GM19395 (cell line): ENCODE measurements around the gene AHNAK2.
"Not testable (repeated sequence)": the region's sequence is repeated elsewhere in the genome, so short reads cannot be mapped to it uniquely, and the experiment has no call there.

ENCODE experiments used
- ATAC-seq: cut with Tn5 transposase; IDR thresholded peaks from one replicate; pipeline ENCODE4 v1.9.1; 2021; ENCODE audit warnings: mild to moderate bottlenecking, moderate library complexity; ENCODE audit not compliant: unreplicated experiment

The AHNAK2 gene

DNA sequence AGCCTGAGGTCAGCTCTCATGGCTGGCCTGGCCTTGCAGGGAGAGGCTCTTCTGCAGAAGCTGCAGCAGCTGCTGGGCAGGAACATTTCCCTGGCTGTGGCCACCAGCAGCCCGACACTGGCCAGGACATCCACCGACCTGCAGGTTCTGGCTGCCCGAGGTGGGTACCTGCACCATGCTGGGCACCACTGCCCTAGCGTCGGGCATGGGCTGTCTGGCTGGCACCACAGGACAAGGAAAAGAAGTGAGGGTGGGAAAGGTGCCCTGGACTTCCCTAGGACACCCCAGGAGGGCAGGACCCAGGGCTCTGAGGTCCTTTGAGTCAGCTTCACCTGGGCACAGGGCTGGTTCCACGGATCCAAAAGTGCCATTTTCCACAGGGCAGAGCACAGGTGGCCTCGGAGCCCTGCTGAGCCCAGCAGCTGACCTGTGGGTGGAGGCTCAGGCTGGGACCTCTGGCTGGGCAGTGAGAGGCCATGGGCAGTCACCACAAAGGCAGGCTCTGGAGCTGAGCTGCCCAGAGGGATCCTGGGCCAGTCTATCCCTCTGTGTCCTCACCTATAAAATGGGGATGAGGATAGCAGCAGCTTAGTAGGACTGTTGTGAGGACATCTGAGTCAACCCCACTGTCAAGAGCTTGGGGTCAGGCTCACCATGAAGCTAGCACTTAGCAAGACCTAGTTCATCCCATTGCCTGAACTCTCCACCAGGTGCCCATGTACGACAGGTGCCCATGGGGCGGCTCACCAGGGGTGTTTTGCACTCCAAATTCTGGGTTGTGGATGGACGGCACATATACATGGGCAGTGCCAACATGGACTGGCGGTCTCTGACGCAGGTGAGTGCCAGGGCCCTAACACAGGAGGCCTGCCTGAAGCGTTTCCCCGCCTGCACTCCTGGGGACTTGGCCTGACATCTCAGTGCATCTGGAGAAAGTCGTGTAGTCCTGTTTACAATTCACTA is 48.6 kb downstream of the AHNAK2 start:
- ATAC-seq, result no peak

DNA sequence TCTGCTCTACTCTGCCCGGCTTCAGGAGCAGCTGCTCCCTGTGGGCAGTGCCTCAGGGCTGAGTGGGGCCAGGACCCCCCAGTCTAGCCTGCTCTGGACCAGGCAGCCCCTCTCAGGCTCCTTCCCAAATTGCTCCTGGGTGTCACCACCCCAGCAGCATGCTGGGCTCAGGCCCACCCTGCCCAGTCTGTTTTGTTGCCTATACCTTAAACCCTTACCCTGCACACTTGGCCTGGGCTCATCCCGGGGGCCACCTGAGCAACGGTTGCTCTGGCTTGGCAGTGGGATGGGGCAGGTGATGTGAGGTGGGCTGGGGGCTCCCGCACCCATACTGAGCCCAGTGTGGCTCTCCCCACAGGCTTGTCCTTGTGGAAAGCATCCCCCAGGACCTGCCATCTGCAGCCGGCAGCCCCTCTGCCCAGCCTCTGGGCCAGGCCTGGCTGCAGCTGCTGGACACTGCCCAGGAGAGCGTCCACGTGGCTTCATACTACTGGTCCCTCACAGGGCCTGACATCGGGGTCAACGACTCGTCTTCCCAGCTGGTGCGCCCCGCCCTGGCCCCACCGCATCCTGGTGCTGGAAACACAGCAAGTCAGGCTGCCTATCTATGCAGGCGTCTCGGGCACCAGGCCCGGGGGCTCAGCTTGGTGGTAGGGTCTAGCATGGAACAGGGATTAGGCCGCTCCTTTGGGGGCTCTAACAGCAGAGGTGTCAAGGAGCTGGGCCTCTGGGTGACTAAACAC is 49.6 kb downstream of the AHNAK2 start:
- no peak for ATAC-seq

DNA sequence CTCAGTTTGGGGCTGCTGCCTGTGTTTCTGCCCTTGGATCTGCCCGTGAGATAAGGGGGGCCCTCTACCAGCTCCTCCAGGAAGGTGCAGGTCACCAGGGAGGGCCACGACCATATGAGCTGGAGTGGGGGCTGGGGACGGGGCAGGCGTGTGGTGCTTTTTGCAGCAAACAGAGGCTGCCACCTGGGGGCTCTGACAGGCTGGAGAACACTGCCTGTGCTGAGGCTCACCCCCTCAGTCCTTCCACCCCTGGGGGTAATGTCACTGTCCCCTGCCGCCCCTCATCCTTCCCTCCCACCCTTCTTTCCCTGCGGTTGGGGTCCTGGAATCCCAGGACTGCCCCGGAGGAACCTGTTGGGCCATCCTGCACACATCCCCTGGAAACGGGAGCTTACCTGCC is 50.3 kb downstream of the AHNAK2 start:
- ATAC-seq, result no peak

DNA sequence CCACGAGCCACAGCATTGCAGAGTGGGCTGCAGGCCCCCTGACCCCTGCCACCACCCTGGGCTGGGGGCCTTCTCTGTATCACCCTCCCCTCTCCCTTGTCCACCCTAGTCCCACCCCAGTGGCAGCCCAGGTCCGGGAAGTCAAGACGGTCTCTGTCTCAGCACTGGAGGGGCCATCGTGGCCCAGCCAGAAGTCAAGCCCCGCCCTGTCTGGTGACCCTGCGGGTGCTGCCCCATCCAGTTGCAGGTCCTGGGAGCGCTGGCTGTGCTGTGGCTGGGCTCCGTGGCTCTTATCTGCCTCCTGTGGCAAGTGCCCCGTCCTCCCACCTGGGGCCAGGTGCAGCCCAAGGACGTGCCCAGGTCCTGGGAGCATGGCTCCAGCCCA is 50.8 kb downstream of the AHNAK2 start:
- ATAC-seq, result no peak

DNA sequence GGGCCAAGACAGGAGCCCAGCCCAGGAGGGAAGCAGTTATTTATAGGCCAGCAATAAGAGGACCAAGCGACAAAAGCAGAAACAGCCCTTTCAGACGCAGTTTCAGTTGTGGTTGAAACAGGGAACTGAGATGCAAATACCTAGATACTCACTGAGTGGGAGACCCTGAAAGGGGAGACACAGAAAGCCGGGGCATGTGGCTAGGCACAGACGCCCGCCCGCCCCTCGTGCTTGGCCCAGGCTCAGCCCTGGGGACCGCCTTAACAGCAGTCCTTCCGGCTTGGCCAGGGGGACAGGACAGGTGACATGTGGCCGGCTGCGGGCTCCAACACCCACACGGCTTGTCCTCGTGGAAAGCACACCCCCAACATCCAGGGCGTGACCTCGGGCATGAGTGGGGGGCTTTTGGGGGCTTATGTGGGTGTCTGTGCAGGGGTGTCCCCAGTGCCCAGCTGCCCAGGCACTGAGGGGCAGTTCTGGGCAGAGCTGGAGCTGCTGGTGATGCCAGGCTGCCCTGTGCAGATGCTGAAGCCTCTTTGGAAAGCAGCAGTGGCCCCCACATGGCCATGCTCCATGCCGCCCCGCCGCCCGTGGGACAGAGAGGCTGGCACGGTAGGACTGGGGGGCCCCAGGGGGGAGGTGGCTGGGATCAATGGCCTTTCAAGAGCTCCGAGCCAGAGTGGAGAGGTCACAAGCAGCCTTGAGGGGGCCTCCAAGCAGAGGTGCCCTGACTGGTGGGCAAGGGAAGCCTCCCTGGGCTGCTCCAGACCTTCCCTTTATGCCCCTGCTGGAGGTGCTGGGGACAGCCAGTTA is 51.3 kb downstream of the AHNAK2 start:
- peak; percentile 87 for ATAC-seq

DNA sequence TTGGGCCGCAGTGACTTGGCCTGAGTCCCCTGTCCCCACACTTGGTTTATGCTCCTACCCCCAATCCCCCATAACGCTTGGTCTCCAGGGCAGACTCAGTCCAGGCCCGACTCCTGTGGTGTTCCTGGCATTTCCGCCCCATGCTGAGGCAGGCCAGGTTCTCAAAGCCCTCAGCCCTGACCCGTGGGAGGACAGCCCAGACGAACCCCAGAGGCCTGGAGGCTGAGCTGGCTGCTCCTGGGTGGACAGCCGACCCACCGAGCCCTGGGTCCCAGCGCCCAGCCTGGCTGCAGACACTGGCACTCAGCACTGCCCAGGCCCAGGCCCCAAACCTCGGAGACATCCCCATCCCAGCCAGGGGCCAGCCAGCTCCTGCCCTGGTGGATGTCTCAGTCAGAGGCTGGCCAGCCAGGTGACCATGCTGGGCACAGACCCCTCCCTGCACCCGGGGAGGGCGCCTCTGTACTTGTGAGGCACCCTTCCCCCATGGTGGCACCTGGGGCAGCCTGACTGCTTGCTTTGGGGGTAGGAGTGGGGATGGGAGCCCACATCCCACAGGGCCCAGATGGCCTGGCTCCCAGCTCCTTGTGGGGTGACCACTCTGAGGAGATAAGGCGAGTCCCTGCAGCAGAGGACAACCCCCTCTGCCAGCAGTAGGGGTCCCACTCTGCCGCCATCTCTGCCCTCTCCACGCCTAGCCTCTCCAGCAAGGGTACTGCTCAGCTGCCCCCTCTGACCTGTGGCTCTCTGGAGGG is 52.1 kb downstream of the AHNAK2 start:
- no peak for ATAC-seq

DNA sequence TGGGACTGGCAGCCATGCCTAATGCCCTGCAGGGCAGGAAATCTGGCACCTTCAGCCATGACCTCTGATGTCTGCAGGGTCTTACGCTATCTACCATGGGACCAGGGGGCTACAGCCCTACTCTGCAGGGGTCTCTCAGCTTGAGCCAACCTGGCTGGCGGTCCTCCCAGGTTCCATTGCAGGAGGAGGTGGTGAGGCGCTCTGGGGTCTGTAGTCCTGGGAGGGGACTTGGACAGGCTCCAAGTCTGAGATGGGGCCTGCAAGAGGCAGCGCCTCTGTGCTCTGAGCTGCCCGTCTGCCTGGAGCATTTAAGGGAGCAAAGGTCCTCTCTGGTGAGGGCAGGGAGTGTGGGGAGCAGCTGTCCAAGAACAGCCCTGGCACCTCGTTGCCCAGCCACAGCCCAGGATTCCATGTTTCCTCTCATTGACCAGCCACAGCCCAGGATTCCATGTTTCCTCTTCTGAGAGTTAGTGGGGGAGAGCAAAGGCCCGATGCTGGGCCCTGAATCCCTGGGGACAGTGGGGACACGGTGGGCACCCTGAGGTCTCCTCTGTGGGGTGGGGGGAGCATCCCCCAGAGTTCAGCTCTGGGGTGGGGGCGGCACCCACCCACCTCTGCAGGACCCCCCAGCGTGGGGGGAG is 52.8 kb downstream of the AHNAK2 start:
- no peak for ATAC-seq

DNA sequence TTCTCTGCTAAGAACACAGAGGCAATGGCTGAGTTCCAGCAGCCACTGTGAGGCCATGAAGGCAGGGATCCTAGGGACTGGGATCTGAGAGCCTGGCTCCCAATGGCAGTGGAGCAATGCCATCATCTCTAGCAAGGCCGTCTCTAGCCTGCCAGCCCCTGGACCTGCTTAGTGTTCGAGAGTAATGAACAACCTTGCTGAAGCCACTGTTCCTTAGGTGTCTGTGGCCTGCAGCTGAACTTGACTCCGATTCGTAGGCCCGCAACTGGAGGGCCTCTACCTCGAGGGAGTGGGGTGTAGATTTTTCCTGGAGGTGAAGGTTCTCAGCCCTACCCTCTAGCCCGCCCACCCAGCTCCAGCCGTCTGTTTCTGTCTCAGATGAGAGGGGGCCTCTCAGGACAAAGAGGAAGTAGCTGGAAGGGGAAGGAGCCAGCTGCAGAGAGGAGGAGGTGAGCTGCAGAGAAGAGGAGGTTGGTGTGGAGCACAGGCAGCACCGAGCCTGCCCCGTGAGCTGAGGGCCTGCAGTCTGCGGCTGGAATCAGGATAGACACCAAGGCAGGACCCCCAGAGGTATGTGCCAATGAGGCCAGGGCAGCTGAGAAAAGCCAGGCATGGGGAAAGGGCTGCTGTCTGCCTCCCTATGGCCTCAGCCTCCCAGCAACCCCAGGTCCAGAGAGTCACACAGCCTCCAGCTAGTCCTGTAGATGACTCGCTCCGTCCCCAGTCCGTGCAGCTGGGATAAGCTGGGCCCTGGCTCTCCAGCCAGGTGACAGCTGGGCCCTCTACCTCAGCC is 53.6 kb downstream of the AHNAK2 start, which contains the start of gene PLD4:
TSS of gene PLD4 (plus strand) at position 459 of the 793 bp plus-strand sequence. CDS start 2,262 bp downstream, outside the sequence.
- no peak for ATAC-seq

DNA sequence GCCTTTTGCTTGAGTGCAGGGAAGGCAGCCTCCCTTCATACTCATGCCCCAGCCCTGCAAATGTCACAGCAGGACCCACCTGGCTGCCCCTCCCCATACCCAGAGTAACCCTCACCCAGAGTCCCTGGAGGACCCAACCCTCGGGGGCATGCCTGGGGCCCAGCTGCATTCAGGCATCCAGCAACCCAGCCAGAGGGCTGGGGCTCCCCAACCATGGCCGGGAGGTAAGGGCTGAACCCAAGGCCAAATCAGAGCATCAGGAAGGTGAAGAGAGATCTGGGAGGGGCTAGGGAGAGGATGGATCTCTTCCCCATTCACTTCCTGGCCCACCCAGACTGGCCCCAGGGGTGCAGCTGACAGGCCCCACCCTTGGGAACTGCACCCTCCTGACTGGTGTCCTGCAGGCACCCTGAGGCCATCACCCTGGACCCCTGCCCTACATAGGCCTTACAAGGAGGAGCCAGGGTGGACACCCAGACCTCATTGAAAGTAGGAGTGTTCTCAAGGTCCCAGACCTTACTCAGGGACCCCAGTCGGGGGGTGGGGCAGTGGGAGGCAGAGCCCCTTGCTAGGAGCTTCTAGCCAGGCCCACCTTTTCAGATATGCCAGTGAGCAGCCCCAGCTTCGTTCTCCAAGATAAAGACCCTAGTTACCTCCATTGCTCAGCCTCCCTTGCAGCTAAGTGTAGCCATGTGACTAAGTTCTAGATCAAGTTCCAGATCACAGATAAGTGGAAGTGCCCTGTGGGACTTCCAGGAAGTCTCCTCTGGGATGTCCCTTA is 54.3 kb downstream of the AHNAK2 start:
- ATAC-seq, result no peak

DNA sequence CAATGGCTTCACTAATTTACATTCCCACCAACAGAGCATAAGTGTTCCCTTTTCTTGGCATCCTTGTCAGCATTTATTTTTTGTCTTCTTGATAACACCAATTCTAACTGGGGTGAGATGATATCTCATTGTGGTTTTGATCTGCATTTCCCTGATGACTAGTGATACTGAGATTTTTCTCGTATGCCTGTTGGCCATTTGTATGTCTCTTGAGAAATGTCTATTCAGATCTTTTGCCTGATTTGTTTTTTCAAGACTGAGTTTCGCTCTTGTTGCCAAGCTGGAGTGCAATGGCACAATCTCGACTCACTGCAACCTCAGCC is 58.2 kb downstream of the AHNAK2 start:
- ATAC-seq, result no peak

DNA sequence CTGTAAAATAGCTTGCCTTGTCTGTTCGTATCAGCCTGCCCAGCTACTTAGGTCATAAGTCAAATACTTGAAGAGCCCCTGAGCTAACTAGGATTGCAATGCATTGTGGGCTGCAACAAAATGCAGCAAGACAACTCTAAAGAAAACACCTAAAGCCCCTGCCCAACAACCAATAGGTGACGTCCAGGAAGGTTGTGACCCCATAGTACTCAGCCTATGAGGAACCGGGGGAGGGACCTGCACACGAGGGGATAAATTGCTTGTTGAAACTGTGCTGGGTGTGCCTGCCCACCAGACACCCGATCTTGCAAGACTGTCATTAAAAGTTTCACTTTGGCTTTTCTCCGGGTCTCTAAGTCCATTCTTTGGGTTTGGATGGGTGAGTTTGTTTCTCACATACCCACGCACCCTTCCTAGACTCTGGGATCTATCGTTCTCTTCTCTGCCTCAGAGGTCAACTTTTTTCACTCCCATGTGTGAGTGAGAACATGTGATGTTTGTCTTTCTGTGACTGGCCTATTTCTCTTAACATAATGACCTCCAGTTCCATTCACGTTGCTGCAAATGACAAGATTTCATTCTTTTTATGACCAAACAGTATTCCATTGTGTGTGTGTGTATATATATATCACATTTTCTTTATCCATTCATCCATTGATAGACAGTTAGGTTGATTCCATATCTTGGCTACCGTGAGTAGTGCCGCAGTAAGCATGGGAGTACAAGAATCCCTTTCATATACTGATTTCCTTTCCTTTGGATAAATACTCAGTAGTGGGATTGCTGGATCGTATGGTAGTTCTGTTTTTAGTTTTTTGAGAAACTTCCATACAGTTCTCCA is 58.8 kb downstream of the AHNAK2 start:
- not testable (repeated sequence) for ATAC-seq

DNA sequence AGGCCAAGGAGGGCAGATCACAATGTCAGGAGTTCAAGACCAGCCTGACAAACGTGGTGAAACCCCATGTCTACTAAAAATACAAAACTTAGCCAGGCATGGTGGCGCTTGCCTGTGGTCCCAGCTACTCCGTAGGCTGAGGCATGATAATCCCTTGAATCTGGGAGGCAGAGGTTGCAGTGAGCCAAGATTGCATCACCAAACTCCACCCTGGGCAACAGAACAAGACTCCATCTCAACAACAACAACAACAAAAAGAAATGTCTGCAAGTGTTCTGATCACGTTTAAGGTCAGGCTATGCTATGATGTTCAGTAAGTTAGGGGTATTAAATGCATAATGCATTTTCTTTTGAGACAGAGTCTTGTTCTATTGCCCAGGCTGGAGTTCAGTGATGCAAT is 60.2 kb downstream of the AHNAK2 start:
- ATAC-seq, result no peak

DNA sequence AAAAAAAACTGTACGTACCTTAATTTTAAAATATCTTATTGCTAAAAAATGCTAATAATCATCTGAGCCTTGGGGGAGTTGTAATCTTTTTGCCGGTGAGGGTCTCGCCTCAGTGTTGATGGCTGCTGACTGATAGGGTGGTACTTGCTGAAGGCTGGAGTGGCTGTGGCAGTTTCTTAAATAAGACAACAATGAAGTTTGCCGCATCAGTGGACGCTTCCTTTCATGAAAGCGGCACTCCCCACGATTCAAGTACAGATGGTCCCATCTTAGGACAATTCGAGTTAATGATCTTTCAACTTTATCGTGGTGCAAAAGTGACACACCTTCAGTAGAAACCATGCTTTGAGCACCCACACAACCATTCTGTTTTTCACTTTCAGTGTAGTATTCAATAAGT is 61.1 kb downstream of the AHNAK2 start:
- ATAC-seq, result no peak

DNA sequence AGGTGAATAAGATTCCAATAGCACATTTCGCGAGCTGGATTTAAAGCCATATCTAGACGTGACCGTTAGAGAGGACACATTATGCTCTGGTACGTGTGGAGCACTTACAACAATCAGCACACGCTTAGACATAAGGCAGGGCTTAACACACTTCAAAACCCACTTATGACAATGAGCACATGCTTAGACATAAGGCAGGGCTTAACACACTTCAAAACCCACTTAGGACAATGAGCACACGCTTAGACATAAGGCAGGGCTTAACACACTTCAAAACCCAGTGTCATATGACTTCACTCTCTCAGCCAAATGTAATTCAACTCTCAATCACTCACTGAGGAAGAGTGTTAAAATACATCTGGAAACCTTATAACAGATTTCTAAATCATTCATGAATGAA is 64.7 kb downstream of the AHNAK2 start:
- no peak for ATAC-seq

DNA sequence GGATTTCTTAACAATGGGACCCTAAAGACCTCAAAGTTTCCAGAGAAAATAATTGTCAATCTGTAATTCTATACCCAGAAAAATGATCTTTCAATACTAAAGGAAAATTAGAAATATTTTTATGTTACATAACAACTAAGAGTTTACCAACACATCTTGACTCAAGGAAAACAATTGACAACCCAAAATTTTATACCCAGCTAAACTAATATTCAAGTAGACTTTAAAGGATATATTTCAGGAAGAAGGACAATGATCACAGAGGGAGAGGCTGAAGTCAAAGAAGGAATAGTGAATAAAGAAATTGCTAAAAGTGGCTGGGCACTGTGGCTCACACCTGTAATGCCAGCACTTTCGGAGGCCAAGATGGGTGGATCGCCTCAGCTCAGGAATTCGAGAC is 66.1 kb downstream of the AHNAK2 start:
- no peak for ATAC-seq

DNA sequence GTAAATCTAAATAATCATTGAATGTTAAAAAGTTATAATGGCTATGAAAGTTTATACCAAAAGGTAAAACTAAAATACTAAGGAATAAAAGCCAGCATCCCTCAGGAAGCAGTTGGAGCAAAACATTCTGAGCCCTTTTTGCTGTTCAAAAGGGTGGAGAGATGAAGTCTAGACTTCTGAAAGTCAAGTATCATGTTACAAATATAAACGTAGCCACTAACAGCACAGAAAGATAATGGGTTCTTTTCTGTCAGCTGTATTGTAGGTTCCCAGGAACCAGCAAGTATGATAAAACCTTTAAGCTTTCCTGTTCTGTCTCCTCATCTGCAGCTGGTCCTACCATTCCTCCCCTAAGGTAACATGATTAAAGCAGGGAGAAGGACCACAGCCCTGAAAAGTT is 69.9 kb downstream of the AHNAK2 start:
- no peak for ATAC-seq

DNA sequence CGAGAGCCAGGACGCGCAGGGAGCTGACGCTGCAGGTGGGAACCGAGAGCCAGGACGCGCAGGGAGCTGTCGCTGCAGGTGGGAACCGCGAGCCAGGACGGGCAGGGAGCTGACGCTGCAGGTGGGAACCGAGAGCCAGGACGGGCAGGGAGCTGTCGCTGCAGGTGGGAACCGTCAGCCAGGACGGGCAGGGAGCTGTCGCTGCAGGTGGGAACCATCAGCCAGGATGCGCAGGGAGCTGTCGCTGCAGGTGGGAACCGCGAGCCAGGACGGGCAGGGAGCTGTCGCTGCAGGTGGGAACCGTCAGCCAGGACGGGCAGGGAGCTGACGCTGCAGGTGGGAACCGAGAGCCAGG is 72.6 kb downstream of the AHNAK2 start:
- not testable (repeated sequence) for ATAC-seq
